ENCODE results near the gene SEPHS2.

Gene SEPHS2

DNA sequence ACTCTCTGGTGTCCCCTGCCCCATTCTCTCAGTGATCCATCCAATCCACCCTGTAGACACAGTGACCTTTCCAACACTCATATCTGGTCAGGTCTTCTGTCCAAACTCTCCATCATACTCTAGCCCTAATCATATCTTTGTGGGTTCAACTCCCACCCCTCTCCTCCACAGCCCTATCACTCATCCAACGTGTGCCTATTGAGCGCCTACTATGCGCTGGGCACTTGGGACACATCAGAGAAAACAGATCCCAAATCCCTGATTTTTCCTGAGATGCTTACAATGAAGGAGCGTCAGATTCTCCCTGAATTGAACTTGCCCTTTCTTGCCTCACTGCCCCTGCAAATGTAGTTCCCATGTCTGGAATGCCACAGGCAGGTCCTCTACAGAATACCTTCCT, 17.6 kb downstream of the SEPHS2 start:
- Histone ChIP-seq H3K4me3 (ENCODE audit: low read length) (no peak overlapping the region), H3K4me1 (ENCODE audit: control insufficient read depth, low read depth, low read length) (peaks cover 2% of the 10 kb centered on the region)
- WGBS (ENCODE audit: extremely low coverage, insufficient coverage, low lambda C conversion rate), result no CpG with 5 or more reads among the region's 4 CpGs

DNA sequence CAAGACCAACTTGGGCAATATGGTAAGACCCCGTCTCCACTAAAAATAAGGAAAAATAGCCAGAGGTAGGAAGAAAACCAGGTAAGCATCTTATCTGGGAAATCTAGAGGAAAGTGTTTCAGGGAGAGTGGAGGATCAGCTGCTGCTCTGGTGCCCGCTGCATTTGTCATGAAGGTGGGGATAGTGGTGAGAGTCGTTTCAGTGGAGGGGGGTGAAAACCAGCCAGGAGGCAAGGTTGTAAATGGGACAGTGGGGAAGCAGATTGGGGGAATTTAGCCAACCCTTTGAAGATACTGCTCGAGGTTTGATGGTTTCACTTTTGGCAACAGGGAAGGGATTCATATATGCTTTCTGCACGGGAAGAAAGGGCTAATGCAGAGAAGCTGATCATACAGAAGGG, 24.7 kb downstream of the SEPHS2 start:
- no peaks in the 10 kb centered on the region for H3K27me3 ChIP-seq (ENCODE audit: insufficient read depth, low read length, poor library complexity)
- H3K79me2 ChIP-seq (ENCODE audit: control insufficient read depth, insufficient read depth, low read length), result no peaks in the 10 kb centered on the region
- H3K79me1 ChIP-seq (ENCODE audit: low read length), result peaks cover 4% of the 10 kb centered on the region
- no peak overlapping the region for H3K27ac ChIP-seq (ENCODE audit: low read depth, low read length)
- H2BK15ac ChIP-seq (replicated peaks; ENCODE audit: low read depth), result no peak overlapping the region
- H3K56ac ChIP-seq (ENCODE audit: low read length), result no peak overlapping the region
- H3K9ac ChIP-seq (ENCODE audit: low read length), result no peak overlapping the region
- H3K4me2 ChIP-seq (ENCODE audit: low read length), result no peak overlapping the region
- no peak for DNase-seq
- H4K5ac ChIP-seq (ENCODE audit: low read length), result no peak overlapping the region
- no peak overlapping the region for H3K4me3 ChIP-seq (ENCODE audit: low read length)
- H2BK120ac ChIP-seq (ENCODE audit: low read depth, low read length), result no peak overlapping the region
- no peak overlapping the region for H4K8ac ChIP-seq (ENCODE audit: low read depth, low read length)
- no peak overlapping the region for H3K4ac ChIP-seq (ENCODE audit: low read depth, low read length)
- no peak overlapping the region for H3K23ac ChIP-seq (ENCODE audit: low read length)
- H3K18ac ChIP-seq (ENCODE audit: low read length), result no peak overlapping the region
- H3K36me3 ChIP-seq (ENCODE audit: control insufficient read depth, insufficient read depth, low read length), result peaks cover 9% of the 10 kb centered on the region
- no peak overlapping the region for H2BK5ac ChIP-seq (ENCODE audit: low read length)
- no CpG with 5 or more reads among the region's 5 CpGs for WGBS (ENCODE audit: extremely low coverage, insufficient coverage, low lambda C conversion rate)
- H3K4me1 ChIP-seq (ENCODE audit: control insufficient read depth, low read depth, low read length), result no peaks in the 10 kb centered on the region
- H2AK5ac ChIP-seq (ENCODE audit: low read length), result no peak overlapping the region

More for the DNA sequence above, 17.6 kb downstream of the SEPHS2 start:
- H3K18ac ChIP-seq (ENCODE audit: low read length), result no peak overlapping the region
- H2BK120ac ChIP-seq (ENCODE audit: low read depth, low read length), result no peak overlapping the region
- H4K5ac ChIP-seq (ENCODE audit: low read length), result no peak overlapping the region
- no peak overlapping the region for H3K4ac ChIP-seq (ENCODE audit: low read depth, low read length)
- H3K56ac ChIP-seq (ENCODE audit: low read length), result no peak overlapping the region
- H4K8ac ChIP-seq (ENCODE audit: low read depth, low read length), result no peak overlapping the region
- no peak overlapping the region for H2AK5ac ChIP-seq (ENCODE audit: low read length)
- no peak overlapping the region for H3K23ac ChIP-seq (ENCODE audit: low read length)
- H3K79me1 ChIP-seq (ENCODE audit: low read length), result peaks cover 10% of the 10 kb centered on the region
- H2BK5ac ChIP-seq (ENCODE audit: low read length), result no peak overlapping the region
- no peak overlapping the region for H3K27ac ChIP-seq (ENCODE audit: low read depth, low read length)
- DNase-seq, result no peak
- no peak overlapping the region for H2BK15ac ChIP-seq (replicated peaks; ENCODE audit: low read depth)
- H3K9ac ChIP-seq (ENCODE audit: low read length), result no peak overlapping the region
- no peak overlapping the region for H3K4me2 ChIP-seq (ENCODE audit: low read length)
- peaks cover 4% of the 10 kb centered on the region for H3K79me2 ChIP-seq (ENCODE audit: control insufficient read depth, insufficient read depth, low read length)
- no peaks in the 10 kb centered on the region for H3K27me3 ChIP-seq (ENCODE audit: insufficient read depth, low read length, poor library complexity)
- H3K36me3 ChIP-seq (ENCODE audit: control insufficient read depth, insufficient read depth, low read length), result peaks cover 7% of the 10 kb centered on the region

DNA sequence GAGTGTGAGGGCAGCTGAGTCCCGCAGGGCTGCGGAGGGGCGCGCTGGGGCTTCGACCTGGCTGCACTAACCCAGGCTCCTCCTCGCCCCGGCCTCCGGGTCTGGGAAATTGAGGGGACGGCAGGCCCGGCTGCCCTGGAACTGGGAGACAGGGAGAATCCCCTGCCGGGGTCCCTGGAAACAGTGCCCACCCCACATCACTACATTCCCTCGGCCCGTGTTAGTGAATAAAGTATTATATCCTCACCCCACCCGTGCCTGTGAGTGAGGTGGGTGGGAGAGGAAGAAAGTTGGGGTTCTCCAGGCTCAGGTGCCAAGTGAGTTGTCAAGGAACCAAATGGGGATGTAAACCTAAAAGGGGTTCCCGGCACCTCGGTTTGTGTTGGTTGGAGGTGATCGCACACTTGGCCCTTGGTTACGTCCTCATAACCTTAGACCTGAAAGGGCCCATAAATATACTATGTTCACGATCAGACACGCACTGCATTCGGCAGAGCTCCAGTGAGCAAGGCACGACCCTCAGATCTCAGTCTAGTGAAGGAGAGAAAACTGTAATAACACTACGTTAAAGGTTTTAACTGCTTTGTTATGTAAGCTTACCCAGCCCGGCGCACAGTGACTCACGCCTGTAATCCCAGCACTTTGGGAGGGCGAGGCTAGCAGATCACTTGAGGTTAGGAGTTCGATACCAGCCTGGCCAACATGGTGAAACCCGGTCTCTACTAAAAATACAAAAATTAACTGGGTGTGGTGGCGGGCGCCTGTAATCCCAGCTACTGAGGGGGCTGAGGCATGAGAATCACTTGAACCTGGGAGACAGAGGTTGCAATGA, 27.1 kb downstream of the SEPHS2 start:
- no peak for DNase-seq
- peak overlapping the region; percentile 24 for H3K27ac ChIP-seq (ENCODE audit: low read depth, low read length)
- peak overlapping the region; percentile 82 for H3K9ac ChIP-seq (ENCODE audit: low read length)
- H3K4me2 ChIP-seq (ENCODE audit: low read length), result peak overlapping the region; percentile 78
- H3K4me3 ChIP-seq (ENCODE audit: low read length), result no peak overlapping the region
- no peak overlapping the region for H2BK5ac ChIP-seq (ENCODE audit: low read length)
- no peaks in the 10 kb centered on the region for H3K27me3 ChIP-seq (ENCODE audit: insufficient read depth, low read length, poor library complexity)
- no peak overlapping the region for H3K18ac ChIP-seq (ENCODE audit: low read length)
- H4K5ac ChIP-seq (ENCODE audit: low read length), result no peak overlapping the region
- H2AK5ac ChIP-seq (ENCODE audit: low read length), result no peak overlapping the region
- H3K56ac ChIP-seq (ENCODE audit: low read length), result peak overlapping the region; percentile 89
- WGBS (ENCODE audit: extremely low coverage, insufficient coverage, low lambda C conversion rate), result no CpG with 5 or more reads among the region's 31 CpGs
- no peak overlapping the region for H2BK15ac ChIP-seq (replicated peaks; ENCODE audit: low read depth)
- no peak overlapping the region for H4K8ac ChIP-seq (ENCODE audit: low read depth, low read length)
- peak overlapping the region; percentile 2 for H3K4ac ChIP-seq (ENCODE audit: low read depth, low read length)
- no peaks in the 10 kb centered on the region for H3K79me1 ChIP-seq (ENCODE audit: low read length)
- no peak overlapping the region for H2BK120ac ChIP-seq (ENCODE audit: low read depth, low read length)
- peaks cover 3% of the 10 kb centered on the region for H3K36me3 ChIP-seq (ENCODE audit: control insufficient read depth, insufficient read depth, low read length)
- H3K23ac ChIP-seq (ENCODE audit: low read length), result no peak overlapping the region
- H3K4me1 ChIP-seq (ENCODE audit: control insufficient read depth, low read depth, low read length), result no peaks in the 10 kb centered on the region
- no peaks in the 10 kb centered on the region for H3K79me2 ChIP-seq (ENCODE audit: control insufficient read depth, insufficient read depth, low read length)

DNA sequence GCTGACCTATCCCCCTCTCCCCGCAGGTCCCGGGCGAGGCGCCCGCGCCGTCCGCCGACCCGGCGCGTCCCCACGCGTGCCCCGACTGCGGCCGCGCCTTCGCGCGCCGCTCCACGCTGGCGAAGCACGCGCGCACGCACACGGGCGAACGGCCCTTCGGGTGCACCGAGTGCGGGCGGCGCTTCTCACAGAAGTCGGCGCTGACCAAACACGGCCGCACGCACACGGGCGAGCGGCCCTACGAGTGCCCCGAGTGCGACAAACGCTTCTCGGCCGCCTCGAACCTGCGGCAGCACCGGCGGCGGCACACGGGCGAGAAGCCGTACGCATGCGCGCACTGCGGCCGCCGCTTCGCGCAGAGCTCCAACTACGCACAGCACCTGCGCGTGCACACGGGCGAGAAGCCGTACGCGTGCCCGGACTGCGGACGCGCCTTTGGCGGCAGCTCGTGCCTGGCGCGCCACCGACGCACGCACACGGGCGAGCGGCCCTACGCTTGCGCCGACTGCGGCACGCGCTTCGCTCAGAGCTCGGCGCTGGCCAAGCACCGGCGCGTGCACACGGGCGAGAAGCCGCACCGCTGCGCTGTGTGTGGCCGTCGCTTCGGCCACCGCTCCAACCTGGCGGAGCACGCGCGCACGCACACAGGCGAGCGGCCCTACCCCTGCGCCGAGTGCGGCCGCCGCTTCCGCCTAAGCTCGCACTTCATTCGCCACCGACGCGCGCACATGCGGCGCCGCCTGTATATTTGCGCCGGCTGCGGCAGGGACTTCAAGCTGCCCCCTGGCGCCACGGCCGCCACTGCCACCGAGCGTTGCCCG, 27.9 kb downstream of the SEPHS2 start:
- no peak overlapping the region for H4K5ac ChIP-seq (ENCODE audit: low read length)
- peak overlapping the region; percentile 24 for H3K27ac ChIP-seq (ENCODE audit: low read depth, low read length)
- H3K4ac ChIP-seq (ENCODE audit: low read depth, low read length), result peak overlapping the region; percentile 2
- peak overlapping the region; percentile 35 for H3K4me3 ChIP-seq (ENCODE audit: low read length)
- peak overlapping the region; percentile 89 for H3K56ac ChIP-seq (ENCODE audit: low read length)
- peak; percentile 98 for DNase-seq
- H3K27me3 ChIP-seq (ENCODE audit: insufficient read depth, low read length, poor library complexity), result no peaks in the 10 kb centered on the region
- no peaks in the 10 kb centered on the region for H3K4me1 ChIP-seq (ENCODE audit: control insufficient read depth, low read depth, low read length)
- peak overlapping the region; percentile 82 for H3K9ac ChIP-seq (ENCODE audit: low read length)
- H3K79me1 ChIP-seq (ENCODE audit: low read length), result no peaks in the 10 kb centered on the region
- H3K18ac ChIP-seq (ENCODE audit: low read length), result peak overlapping the region; percentile 33
- peak overlapping the region; percentile 78 for H3K4me2 ChIP-seq (ENCODE audit: low read length)
- no peak overlapping the region for H2BK15ac ChIP-seq (replicated peaks; ENCODE audit: low read depth)
- H3K23ac ChIP-seq (ENCODE audit: low read length), result no peak overlapping the region
- no peak overlapping the region for H2AK5ac ChIP-seq (ENCODE audit: low read length)
- no CpG with 5 or more reads among the region's 140 CpGs for WGBS (ENCODE audit: extremely low coverage, insufficient coverage, low lambda C conversion rate)
- no peak overlapping the region for H2BK5ac ChIP-seq (ENCODE audit: low read length)
- peaks cover 2% of the 10 kb centered on the region for H3K36me3 ChIP-seq (ENCODE audit: control insufficient read depth, insufficient read depth, low read length)
- H4K8ac ChIP-seq (ENCODE audit: low read depth, low read length), result no peak overlapping the region
- no peak overlapping the region for H2BK120ac ChIP-seq (ENCODE audit: low read depth, low read length)
- no peaks in the 10 kb centered on the region for H3K79me2 ChIP-seq (ENCODE audit: control insufficient read depth, insufficient read depth, low read length)

DNA sequence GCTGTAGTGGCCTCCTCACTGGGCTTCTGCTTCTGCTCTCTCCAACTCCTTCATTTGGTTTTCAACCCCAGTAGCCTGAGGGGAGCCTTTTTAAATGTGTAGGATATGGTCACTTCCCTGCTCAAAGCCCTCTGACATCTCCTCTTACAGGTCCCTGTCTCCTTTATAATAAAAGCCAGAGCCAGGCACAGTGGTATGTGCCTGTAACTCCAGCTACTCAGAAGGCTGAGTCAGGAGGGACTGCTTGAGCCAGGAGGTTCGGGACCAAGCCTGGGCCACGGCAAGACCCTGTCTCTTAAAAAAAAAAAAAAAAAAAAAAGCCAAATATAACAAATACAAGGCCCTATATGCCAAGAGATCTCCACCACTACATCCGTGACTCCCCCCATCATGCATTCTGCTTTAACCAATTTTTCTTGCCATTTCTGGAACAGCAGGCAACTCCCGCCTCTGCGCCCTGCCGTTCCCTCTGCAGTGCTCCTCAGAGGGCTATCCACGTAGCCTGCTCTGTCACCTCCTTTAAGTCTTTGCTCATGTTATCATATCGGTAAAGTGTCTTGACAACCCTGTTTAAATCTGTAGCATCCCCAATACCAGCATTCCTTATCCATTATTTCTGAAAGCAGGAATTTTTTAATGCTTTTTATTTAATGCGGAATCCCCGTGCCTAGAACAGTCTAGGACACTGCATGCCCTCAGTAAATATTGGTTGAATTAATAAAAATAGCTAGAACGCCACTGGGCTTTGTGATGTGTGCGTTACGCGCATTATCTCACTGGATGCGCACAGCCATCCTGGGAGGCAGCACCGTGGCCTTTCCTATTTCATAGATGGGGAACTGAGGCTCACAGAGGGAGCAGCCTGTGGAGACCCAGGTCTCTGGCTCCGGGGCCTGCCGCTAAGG, 28.8 kb downstream of the SEPHS2 start:
- Histone ChIP-seq H3K4me3 (ENCODE audit: low read length) (no peak overlapping the region), H3K27ac (ENCODE audit: low read depth, low read length) (no peak overlapping the region), H4K5ac (ENCODE audit: low read length) (no peak overlapping the region), H3K4me1 (ENCODE audit: control insufficient read depth, low read depth, low read length) (no peaks in the 10 kb centered on the region), H3K79me2 (ENCODE audit: control insufficient read depth, insufficient read depth, low read length) (no peaks in the 10 kb centered on the region), H2BK15ac (replicated peaks; ENCODE audit: low read depth) (no peak overlapping the region), H3K4me2 (ENCODE audit: low read length) (peak overlapping the region; percentile 78), H3K79me1 (ENCODE audit: low read length) (no peaks in the 10 kb centered on the region), H3K36me3 (ENCODE audit: control insufficient read depth, insufficient read depth, low read length) (peaks cover 2% of the 10 kb centered on the region), H3K18ac (ENCODE audit: low read length) (peak overlapping the region; percentile 33), H4K8ac (ENCODE audit: low read depth, low read length) (no peak overlapping the region), H2AK5ac (ENCODE audit: low read length) (no peak overlapping the region), H3K4ac (ENCODE audit: low read depth, low read length) (no peak overlapping the region), H2BK5ac (ENCODE audit: low read length) (no peak overlapping the region), H3K9ac (ENCODE audit: low read length) (peak overlapping the region; percentile 82), H2BK120ac (ENCODE audit: low read depth, low read length) (no peak overlapping the region), H3K56ac (ENCODE audit: low read length) (peak overlapping the region; percentile 89), H3K23ac (ENCODE audit: low read length) (no peak overlapping the region), H3K27me3 (ENCODE audit: insufficient read depth, low read length, poor library complexity) (no peaks in the 10 kb centered on the region)
- DNase-seq, result peak; percentile 26
- no CpG with 5 or more reads among the region's 18 CpGs for WGBS (ENCODE audit: extremely low coverage, insufficient coverage, low lambda C conversion rate)
